GM18511 (cell line): ENCODE measurements around the gene HELQ.

Source experiments
- ATAC-seq: cut with Tn5 transposase; IDR thresholded peaks from one replicate; pipeline ENCODE4 v1.9.1; 2021; ENCODE audit warnings: mild to moderate bottlenecking, moderate library complexity; ENCODE audit not compliant: unreplicated experiment

The HELQ gene

DNA sequence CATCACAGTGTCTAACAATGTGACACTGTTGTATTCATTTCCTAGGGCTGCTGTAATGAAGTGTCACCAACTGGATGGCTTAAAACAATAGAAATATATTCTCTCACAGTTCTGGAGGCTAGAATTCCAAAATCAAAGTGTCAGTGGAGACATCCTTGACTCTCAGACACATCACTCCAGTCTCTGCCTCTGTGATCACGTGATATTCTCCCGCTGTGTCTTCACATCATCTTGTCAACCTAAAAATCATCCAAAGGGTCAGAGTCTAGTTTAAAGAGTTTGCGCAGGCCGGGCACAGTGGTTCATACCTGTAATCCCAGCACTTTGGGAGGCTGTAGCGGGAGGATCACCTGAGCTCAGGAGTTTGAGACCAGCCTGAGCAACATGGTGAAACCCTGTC lies 84.4 kb downstream of the HELQ start:
- no peak for ATAC-seq

DNA sequence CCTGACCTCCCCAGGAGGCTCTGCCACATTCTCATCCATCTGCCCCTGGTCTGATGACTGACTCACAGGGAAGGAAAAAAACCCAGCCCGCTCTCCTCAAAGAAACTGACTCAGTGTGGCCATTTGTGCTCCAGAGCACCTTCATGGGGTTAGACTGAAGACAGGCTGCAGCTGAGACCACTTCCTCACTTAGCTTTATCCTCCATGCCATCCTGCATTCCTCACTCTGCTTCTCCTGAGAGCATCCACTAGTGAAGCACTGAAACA lies 85.0 kb downstream of the HELQ start:
- ATAC-seq: no peak

GRCh38 chr4:83369831-83370639 lies 85.6 kb downstream of the HELQ start:
- ATAC-seq: no peak

GRCh38 chr4:83364312-83364711 lies 91.3 kb downstream of the HELQ start:
- no peak for ATAC-seq

GRCh38 chr4:83362492-83363329 lies 92.9 kb downstream of the HELQ start:
- ATAC-seq: peak; percentile 77

- ATAC-seq: no peak
Measured at GRCh38 chr4:83361416-83362103, 94.1 kb downstream of the HELQ start.

GRCh38 chr4:83360018-83360417 lies 95.6 kb downstream of the HELQ start:
- ATAC-seq: no peak

DNA sequence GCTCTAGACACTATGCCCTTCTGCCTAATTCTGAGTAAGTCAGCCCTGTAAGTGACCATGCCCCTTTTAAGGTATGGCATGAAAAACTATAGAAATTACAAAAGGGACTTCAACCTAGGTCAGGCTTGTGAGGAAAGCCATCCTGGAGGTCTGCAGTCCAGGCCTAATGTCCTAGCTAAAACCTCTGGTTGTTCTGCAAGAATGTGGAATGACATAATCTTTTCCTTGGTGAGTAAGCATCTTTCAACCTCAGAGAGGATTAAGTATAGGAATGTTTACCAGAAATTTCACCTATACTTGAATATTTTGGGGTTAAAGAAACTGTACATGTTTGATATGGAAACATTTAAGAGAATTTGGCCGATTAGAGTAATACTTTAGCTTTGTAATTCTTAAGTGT lies 97.2 kb downstream of the HELQ start:
- ATAC-seq: no peak
